Osteocyte (in vitro differentiated cells): ENCODE measurements around the gene NRXN3. TPM values are rescaled to one million over a fixed set of nuclear protein-coding genes. Genes with fewer than 3 reads are reported as not detected.
"Not testable (repeated sequence)": the region's sequence is repeated elsewhere in the genome, so short reads cannot be mapped to it uniquely, and the experiment has no call there.

Experiments used
- DNase-seq: peaks from one replicate; pipeline ENCODE4 v3.0.0; 2021; ENCODE audit warnings: mixed read lengths; ENCODE audit not compliant: unreplicated experiment; ENCODE audit errors: extremely low spot score
- H3K27ac Mint-ChIP-seq: one replicate; pipeline ENCODE4 v1.8.0; 2021; ENCODE audit warnings: mild to moderate bottlenecking, mixed read lengths; ENCODE audit not compliant: unreplicated experiment
- H3K27me3 Mint-ChIP-seq: one replicate; pipeline ENCODE4 v1.8.0; 2021; ENCODE audit warnings: mixed read lengths; ENCODE audit not compliant: unreplicated experiment
- H3K36me3 Mint-ChIP-seq: one replicate; pipeline ENCODE4 v1.8.0; 2021; ENCODE audit warnings: mixed read lengths; ENCODE audit not compliant: unreplicated experiment
- H3K4me1 Mint-ChIP-seq: one replicate; pipeline ENCODE4 v1.8.0; 2021; ENCODE audit warnings: mixed read lengths; ENCODE audit not compliant: unreplicated experiment
- H3K4me3 Mint-ChIP-seq: one replicate; pipeline ENCODE4 v1.8.0; 2021; ENCODE audit warnings: mild to moderate bottlenecking, moderate library complexity, mixed read lengths; ENCODE audit not compliant: unreplicated experiment
- H3K9me3 Mint-ChIP-seq: one replicate; pipeline ENCODE4 v1.8.0; 2021; ENCODE audit warnings: mixed read lengths; ENCODE audit not compliant: unreplicated experiment
- CTCF ChIP-seq: fragments of 200-600 bp; sonication (generic); IDR thresholded peaks from 2 replicates; pipeline ENCODE4 v1.5.0; 2021; ENCODE audit warnings: antibody characterized with exemption, mild to moderate bottlenecking, moderate library complexity
- total RNA-seq: library from RNA; stranded (reverse); gene quantifications from 2 replicates; pipeline ENCODE4 v1.2.1, GENCODE V29; 2021

Gene NRXN3
- total RNA-seq, 1 donor from 2014 or later: 26.5 TPM

DNA sequence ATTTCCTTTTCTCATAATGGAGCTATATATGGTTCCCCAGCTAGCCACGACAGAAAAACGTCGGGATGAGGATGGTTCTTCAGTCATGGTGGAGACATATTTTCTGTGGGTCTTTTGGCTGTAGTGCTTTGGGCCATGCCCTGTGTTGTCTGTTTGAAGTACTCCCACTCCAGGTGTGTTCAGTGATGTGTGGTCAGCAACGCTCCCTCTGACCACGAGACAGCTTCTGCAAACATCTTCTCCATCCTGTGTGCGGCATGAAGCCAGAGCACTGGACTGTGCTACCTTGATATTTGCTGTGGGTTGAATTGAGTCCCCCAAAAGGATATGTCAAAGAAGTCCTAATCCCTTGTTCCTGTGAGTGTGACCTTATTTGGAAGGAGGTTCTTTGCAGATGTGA is 931.2 kb downstream of the NRXN3 start:
- H3K4me3 Mint-ChIP-seq: no peak overlapping the region
- no peak for DNase-seq
- H3K36me3 Mint-ChIP-seq: no peaks in the 10 kb centered on the region
- no peak overlapping the region for H3K27ac Mint-ChIP-seq
- no peaks in the 10 kb centered on the region for H3K4me1 Mint-ChIP-seq
- H3K9me3 Mint-ChIP-seq: no peaks in the 10 kb centered on the region
- no peak for TF ChIP-seq CTCF
- peaks cover 22% of the 10 kb centered on the region for H3K27me3 Mint-ChIP-seq

DNA sequence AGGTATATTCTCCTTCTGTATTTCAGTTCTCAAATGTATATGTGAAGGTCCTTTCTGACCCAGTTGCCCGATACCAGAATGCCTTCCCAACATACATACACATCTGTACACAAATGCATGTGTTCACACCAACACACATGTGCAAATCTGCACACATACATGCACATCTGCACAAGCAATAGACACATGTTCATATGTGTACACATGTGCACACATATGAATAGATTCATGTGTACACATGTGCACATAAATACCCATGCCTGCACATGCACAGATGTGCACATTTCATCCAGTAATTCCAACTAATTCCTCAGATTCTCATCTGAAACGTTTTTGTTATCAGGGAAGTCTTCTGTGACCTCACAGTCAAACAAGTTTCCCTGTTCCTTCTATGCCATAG is 933.6 kb downstream of the NRXN3 start:
- TF ChIP-seq CTCF: no peak
- H3K4me1 Mint-ChIP-seq: no peaks in the 10 kb centered on the region
- no peak overlapping the region for H3K4me3 Mint-ChIP-seq
- no peaks in the 10 kb centered on the region for H3K36me3 Mint-ChIP-seq
- peaks cover 27% of the 10 kb centered on the region for H3K27me3 Mint-ChIP-seq
- no peaks in the 10 kb centered on the region for H3K9me3 Mint-ChIP-seq
- no peak overlapping the region for H3K27ac Mint-ChIP-seq
- DNase-seq: no peak

DNA sequence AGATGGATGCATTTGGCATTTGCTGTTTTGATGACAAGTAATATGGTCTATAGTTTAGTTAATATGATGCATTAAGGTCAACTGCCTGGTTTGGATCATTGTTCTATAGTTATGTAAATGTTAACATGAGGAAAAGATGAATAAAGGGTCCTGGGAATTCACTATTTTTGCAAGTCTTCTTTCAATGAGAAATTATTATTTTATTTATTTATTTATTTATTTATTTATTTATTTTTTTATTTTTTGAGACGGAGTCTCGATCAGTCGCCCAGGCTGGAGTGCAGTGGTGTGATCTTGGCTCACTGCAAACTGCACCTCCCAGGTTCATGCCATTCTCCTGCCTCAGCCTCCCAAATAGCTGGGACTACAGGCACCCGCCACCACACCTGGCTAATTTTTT is 940.4 kb downstream of the NRXN3 start:
- not testable (repeated sequence) for DNase-seq, H3K9me3 Mint-ChIP-seq, H3K4me3 Mint-ChIP-seq, H3K4me1 Mint-ChIP-seq, H3K36me3 Mint-ChIP-seq, H3K27ac Mint-ChIP-seq
- peaks cover 12% of the 10 kb centered on the region for H3K27me3 Mint-ChIP-seq

GRCh38 chr14:79111987-79112501 is 941.9 kb downstream of the NRXN3 start:
- H3K36me3 Mint-ChIP-seq: no peaks in the 10 kb centered on the region
- DNase-seq: no peak
- no peak overlapping the region for H3K27ac Mint-ChIP-seq
- H3K4me3 Mint-ChIP-seq: no peak overlapping the region
- H3K9me3 Mint-ChIP-seq: no peaks in the 10 kb centered on the region
- peaks cover 9% of the 10 kb centered on the region for H3K27me3 Mint-ChIP-seq
- no peaks in the 10 kb centered on the region for H3K4me1 Mint-ChIP-seq
- TF ChIP-seq CTCF: no peak

DNA sequence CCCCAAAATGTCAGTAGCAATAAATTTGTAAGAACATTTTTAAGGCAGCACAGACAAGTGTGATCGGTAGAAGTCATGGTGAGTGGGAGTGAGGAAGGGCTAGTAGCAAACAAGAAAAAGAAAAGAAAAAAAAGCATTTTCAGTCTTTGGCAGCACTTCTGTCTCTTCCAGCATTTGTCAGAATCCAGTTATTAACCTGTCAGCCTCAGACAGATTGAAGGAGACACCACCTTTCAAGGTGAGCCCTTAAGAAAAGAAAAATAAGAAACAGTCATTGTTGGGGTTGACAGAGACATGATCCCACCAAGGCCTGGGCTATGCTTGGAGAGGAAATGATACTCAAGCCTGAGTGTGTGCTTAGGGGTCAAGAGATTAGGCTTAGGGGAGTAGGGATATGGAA is 947.4 kb downstream of the NRXN3 start:
- Mint-ChIP-seq H3K4me1 (no peaks in the 10 kb centered on the region), H3K9me3 (no peaks in the 10 kb centered on the region), H3K27me3 (peaks cover 11% of the 10 kb centered on the region), H3K4me3 (no peak overlapping the region), H3K27ac (no peak overlapping the region), H3K36me3 (no peaks in the 10 kb centered on the region)
- no peak for DNase-seq
- TF ChIP-seq CTCF: no peak

- DNase-seq: no peak
- no peak for TF ChIP-seq CTCF
- H3K27ac Mint-ChIP-seq: no peak overlapping the region
- H3K4me1 Mint-ChIP-seq: no peaks in the 10 kb centered on the region
- H3K36me3 Mint-ChIP-seq: no peaks in the 10 kb centered on the region
- H3K4me3 Mint-ChIP-seq: no peak overlapping the region
- H3K9me3 Mint-ChIP-seq: no peaks in the 10 kb centered on the region
- H3K27me3 Mint-ChIP-seq: peaks cover 11% of the 10 kb centered on the region
Measured at GRCh38 chr14:79118291-79118690, 948.1 kb downstream of the NRXN3 start.
